OCI-M2 (cell line): Measurements from ENCODE around the gene VAMP3.
A peak's percentile ranks its signal among the peaks of the same experiment; 100 is the strongest.

Source experiments
- DNase-seq: peaks from one replicate; lab custom pipeline; 2025; ENCODE audit not compliant: unreplicated experiment; lab: John Stamatoyannopoulos, UW

The VAMP3 gene, protein sequence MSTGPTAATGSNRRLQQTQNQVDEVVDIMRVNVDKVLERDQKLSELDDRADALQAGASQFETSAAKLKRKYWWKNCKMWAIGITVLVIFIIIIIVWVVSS

DNA sequence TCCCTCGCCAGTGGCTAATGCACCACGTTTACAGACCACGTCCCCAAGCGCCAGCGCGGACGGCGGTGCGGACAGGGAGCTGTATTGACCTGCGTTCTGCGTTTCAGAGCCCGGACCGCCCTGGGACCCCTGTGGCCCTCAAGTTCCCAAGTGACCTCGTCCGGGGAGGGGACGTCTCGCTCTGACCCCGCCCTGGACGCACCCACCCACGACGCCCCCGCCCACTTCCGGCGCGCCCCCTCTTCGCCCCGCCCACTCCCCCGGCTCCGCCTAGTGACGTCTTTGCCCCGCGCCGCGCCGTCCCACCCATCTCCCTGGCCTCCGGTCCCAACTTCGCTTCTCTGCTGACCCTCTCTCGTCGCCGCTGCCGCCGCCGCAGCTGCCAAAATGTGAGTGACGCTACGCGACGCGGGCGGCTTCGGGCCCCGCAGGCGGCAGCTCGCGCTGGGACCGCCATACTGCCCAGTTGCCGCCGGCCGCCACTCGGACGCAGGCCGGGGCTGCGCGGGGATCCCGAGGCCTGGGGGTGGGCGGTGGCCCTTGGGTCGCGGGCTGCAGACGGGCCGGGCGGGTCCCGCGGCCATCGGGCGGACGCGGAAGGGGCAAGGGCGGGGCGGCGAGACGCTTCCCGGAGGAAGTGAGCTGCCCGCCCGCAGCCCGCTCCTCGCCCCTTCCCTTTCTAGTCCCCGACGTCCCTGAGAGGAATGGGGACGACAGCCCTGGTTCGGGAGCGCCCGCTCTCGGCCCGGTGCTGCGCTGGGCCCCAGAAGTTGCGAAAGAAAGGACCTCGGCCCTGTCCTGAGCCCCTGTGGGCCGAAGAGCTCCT is at the start of gene VAMP3:
TSS of gene VAMP3 (plus strand) at position 300 of the 826 bp plus-strand sequence. CDS start at position 388, 88 bp downstream.
- peak; percentile 65 for DNase-seq

GRCh38 chr1:7721940-7722669 is 49.0 kb upstream of the VAMP3 start:
- no peak for DNase-seq

GRCh38 chr1:7722670-7723012 is 48.5 kb upstream of the VAMP3 start:
- no peak for DNase-seq

DNA sequence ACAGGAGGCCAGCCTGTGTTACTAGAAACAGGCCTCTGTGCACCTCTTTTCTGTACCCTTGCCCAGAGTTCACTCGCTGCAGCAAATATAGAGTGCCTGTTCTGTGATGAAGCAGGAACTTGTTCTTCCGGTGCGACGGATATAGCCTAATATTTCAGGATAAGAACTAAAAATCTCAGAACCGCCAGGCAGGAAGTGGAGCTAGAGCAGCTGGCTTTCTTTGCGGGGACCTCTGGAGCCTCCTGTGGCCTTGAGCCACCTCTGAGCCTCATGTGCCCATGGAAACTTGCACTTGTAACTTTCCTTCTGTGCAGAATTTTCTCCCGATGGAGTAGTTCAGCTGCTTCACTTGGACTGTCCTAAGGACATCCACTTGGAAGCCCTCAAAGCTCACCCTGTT is 44.5 kb upstream of the VAMP3 start:
- DNase-seq = no peak

DNA sequence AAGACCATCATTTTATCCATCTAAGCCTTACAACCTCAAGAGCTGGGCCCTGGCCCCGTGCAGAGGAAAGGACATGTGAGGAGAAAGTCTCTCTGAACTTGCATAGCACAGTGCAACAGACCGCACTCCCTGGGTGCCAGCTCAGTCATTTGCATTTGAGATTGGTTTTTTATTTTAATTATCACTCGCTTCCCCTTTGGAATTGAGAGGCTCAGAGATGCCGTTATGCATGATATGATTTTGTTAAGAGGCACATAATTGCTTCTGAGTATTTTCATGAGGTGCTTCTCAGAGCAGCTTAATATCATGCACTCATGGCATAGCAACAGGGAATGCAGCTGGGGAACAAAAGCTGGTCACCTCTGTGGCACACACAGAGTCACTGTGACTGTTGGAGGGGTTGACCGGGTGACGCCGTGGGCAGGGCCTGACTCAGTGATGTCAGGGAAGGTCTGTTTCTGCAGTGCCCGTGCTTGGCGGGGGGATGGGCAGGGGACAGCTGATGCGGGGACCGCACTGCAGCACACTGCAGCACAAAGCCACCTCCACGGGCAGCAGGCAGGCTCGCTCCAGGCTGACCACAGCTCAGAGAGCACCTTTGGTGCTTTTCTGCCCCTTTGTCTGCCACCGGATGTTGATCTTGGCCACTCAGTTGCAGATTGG is 43.2 kb upstream of the VAMP3 start:
- no peak for DNase-seq

- no peak for DNase-seq
Observed at GRCh38 chr1:7729761-7730160, 41.3 kb upstream of the VAMP3 start.

DNA sequence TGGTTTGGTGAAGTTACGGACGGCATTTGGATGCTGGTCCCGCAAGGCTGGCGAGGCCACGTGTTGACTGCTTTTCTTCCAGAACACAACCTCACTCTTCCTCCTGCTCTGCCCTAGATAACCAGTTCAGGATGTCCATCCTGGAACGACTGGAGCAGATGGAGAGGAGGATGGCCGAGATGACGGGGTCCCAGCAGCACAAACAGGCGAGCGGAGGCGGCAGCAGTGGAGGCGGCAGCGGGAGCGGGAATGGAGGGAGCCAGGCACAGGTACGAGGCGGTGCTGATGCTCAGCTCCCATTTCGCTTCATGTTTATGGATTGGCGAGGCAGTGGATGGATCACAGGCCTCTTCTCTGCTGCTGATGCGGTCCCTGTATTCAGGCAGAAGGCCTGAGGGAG is 38.8 kb upstream of the VAMP3 start:
- DNase-seq = no peak

GRCh38 chr1:7733276-7733675 is 37.8 kb upstream of the VAMP3 start:
- no peak for DNase-seq

GRCh38 chr1:7738044-7738443 is 33.1 kb upstream of the VAMP3 start:
- no peak for DNase-seq

GRCh38 chr1:7743346-7743745 is 27.8 kb upstream of the VAMP3 start:
- DNase-seq = no peak

DNA sequence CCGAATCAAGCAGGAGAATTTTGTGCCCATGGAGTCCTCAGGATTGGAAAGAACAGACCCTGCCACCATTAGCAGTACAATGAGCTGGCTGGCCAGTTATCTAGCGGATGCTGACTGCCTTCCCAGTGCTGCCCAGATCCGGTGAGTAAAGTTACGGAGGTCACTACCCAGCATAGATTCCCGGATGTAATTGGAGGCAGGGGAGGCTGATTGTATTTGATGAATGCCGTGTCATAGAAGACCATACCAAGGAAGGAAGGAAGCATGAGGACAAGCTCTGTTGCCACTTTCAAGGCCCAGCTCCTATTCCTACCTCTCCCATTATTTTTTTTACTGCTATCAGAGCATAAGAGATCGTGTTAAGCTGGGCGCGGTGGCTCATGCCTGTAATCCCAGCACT is 26.2 kb upstream of the VAMP3 start:
- DNase-seq = no peak

DNA sequence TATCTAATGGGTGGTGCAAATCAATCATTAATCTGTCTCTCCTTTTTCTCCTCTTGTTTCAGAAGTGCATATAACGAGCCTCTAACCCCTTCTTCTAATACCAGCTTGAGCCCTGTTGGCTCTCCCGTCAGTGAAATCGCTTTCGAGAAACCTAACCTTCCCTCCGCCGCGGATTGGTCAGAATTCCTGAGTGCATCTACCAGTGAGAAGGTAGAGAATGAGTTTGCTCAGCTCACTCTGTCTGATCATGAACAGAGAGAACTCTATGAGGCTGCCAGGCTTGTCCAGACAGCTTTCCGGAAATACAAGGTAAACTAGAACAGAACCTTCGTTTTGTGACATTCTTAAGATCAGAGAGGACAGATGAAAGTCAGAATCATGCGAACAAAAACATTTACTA is 25.3 kb upstream of the VAMP3 start:
- no peak for DNase-seq

DNA sequence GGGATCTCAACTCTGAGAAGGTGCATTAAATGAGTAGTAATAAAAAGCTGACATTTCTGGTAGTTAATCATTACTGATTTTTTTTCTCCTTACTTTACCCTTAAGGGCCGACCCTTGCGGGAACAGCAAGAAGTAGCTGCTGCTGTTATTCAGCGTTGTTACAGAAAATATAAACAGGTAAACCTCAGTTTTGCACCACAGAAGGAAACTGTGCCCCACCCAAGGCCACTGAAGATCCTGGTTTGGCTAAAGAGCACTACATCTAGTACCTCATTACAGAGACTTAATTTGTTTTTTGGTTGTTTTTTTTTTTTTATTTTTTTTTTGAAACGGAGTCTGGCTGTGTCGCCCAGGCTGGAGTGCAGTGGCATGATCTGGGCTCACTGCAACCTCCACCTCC is 23.5 kb upstream of the VAMP3 start:
- DNase-seq = no peak

GRCh38 chr1:7749126-7749525 is 22.0 kb upstream of the VAMP3 start:
- no peak for DNase-seq

- no peak for DNase-seq
Observed at GRCh38 chr1:7751174-7751573, 19.9 kb upstream of the VAMP3 start.

- DNase-seq = no peak
Observed at GRCh38 chr1:7752512-7753417, 18.3 kb upstream of the VAMP3 start.

- no peak for DNase-seq
Observed at GRCh38 chr1:7753641-7754040, 17.5 kb upstream of the VAMP3 start.

- DNase-seq = no peak
Observed at GRCh38 chr1:7754234-7754633, 16.9 kb upstream of the VAMP3 start.

GRCh38 chr1:7755448-7755847 is 15.6 kb upstream of the VAMP3 start:
- DNase-seq = no peak

- DNase-seq = no peak
Observed at GRCh38 chr1:7760245-7760644, 10.9 kb upstream of the VAMP3 start.

DNA sequence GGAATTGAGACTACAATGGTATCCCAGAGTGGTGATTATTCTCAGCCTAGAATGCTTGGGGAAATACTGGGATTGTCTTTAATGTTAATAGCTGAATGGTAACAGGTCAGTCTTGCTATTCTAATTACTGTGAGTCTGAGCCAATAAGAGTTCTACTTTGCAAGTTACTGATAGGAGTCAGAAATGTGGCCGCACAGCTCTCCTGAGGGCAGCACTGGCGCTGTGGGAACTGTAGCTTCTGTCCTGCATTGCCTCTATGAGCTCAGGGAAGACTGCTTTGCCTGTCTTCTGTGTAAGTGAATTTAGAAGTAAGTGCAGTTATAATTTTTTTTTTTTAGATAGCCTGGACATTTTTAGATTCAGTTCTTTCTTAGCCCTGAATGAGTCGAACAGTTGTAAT is 10.0 kb upstream of the VAMP3 start:
- DNase-seq = no peak
